Measurements from ENCODE around the gene PIK3R2.

DNA sequence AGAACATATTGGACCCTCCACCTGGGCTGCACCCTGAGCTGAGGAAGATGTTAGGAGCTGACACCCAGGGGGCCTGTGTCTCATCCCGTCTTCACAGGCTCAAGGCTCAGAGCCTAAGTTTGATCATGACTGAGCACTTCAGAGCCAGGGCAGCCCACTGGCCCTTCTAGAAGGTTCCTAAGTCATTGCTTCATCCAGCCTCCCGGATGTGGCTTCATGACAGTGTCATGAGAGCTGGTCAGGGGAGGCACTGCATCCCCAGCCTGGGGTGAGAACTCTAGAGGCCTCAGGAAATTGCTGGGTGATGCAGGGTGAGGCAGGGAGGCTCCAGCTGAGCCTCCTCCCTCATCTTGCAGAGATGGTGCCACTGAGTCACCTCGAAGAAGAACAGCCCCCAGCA, 24.9 kb upstream of the PIK3R2 start:
- TF ChIP-seq, protein P1, sequence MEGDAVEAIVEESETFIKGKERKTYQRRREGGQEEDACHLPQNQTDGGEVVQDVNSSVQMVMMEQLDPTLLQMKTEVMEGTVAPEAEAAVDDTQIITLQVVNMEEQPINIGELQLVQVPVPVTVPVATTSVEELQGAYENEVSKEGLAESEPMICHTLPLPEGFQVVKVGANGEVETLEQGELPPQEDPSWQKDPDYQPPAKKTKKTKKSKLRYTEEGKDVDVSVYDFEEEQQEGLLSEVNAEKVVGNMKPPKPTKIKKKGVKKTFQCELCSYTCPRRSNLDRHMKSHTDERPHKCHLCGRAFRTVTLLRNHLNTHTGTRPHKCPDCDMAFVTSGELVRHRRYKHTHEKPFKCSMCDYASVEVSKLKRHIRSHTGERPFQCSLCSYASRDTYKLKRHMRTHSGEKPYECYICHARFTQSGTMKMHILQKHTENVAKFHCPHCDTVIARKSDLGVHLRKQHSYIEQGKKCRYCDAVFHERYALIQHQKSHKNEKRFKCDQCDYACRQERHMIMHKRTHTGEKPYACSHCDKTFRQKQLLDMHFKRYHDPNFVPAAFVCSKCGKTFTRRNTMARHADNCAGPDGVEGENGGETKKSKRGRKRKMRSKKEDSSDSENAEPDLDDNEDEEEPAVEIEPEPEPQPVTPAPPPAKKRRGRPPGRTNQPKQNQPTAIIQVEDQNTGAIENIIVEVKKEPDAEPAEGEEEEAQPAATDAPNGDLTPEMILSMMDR (IDR thresholded peaks at IDR 0.05), result no peak
- TF ChIP-seq POLR2A (IDR thresholded peaks at IDR 0.05), result no peak
